PFSK-1 (cell line): ENCODE measurements around the gene ZBTB32.

ENCODE experiments used
- POLR2AphosphoS5 ChIP-seq: IDR thresholded peaks from 2 replicates; pipeline ENCODE4 v1.6.1; 2012; ENCODE audit warnings: low read depth, mild to moderate bottlenecking, control low read depth, low read length, moderate library complexity
- REST ChIP-seq, 2 experiments: IDR thresholded peaks; 2 replicates each; pipeline versions ENCODE4 v1.6.1 to v1.8.0; 2011 to 2012; ENCODE audit warnings: low read depth in 2 of 2, low read length in 2 of 2, control low read depth in 1 of 2, inconsistent platforms in 1 of 2, mild to moderate bottlenecking in 1 of 2, moderate library complexity in 1 of 2; ENCODE audit not compliant: insufficient read depth in 1 of 2

- TF ChIP-seq REST (IDR thresholded peaks at IDR 0.05; ENCODE audit: insufficient read depth in 1 of 2, low read depth in 2 of 2, low read length in 2 of 2) (no peak), POLR2AphosphoS5 (no peak)
Measured at GRCh38 chr19:35657904-35658700, 46.3 kb upstream of the ZBTB32 start.
